ENCODE results near the gene ARRDC2. TPM values are rescaled to one million over a fixed set of nuclear protein-coding genes. Genes with fewer than 3 reads are reported as not detected.

Gene ARRDC2
- total RNA-seq, 2 donors from 2014 or later: 15.8 to 16.4 TPM

GRCh38 chr19:17967257-17968051 lies 40.5 kb upstream of the ARRDC2 start:
- H3K9ac ChIP-seq (ENCODE audit: low read depth in 2 of 2, low read length in 2 of 2): no peak overlapping the region
- no peak overlapping the region for H3K4me3 ChIP-seq
- DNase-seq: no peak
- no peaks in the 10 kb centered on the region for H3K9me3 ChIP-seq
- TF ChIP-seq, protein P1, sequence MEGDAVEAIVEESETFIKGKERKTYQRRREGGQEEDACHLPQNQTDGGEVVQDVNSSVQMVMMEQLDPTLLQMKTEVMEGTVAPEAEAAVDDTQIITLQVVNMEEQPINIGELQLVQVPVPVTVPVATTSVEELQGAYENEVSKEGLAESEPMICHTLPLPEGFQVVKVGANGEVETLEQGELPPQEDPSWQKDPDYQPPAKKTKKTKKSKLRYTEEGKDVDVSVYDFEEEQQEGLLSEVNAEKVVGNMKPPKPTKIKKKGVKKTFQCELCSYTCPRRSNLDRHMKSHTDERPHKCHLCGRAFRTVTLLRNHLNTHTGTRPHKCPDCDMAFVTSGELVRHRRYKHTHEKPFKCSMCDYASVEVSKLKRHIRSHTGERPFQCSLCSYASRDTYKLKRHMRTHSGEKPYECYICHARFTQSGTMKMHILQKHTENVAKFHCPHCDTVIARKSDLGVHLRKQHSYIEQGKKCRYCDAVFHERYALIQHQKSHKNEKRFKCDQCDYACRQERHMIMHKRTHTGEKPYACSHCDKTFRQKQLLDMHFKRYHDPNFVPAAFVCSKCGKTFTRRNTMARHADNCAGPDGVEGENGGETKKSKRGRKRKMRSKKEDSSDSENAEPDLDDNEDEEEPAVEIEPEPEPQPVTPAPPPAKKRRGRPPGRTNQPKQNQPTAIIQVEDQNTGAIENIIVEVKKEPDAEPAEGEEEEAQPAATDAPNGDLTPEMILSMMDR (IDR thresholded peaks at IDR 0.05): no peak
- H3K4me1 ChIP-seq: no peaks in the 10 kb centered on the region
- no peaks in the 10 kb centered on the region for H3K36me3 ChIP-seq
- intact Hi-C loops (cut with DNase I): no loop called here
- peaks cover 18% of the 10 kb centered on the region for H3K27me3 ChIP-seq
- H3K27ac ChIP-seq: no peak overlapping the region

GRCh38 chr19:17968362-17968761 lies 39.6 kb upstream of the ARRDC2 start:
- Histone ChIP-seq H3K9ac (ENCODE audit: low read depth in 2 of 2, low read length in 2 of 2) (no peak overlapping the region), H3K4me3 (no peak overlapping the region), H3K27ac (no peak overlapping the region), H3K36me3 (no peaks in the 10 kb centered on the region), H3K27me3 (peaks cover 18% of the 10 kb centered on the region), H3K4me1 (no peaks in the 10 kb centered on the region), H3K9me3 (no peaks in the 10 kb centered on the region)
- DNase-seq: no peak
- intact Hi-C loops (cut with DNase I): no loop called here
- TF ChIP-seq, protein P1 (IDR thresholded peaks at IDR 0.05): no peak

GRCh38 chr19:17969096-17969792 lies 38.7 kb upstream of the ARRDC2 start:
- Histone ChIP-seq H3K27me3 (peaks cover 18% of the 10 kb centered on the region), H3K4me1 (no peaks in the 10 kb centered on the region), H3K27ac (no peak overlapping the region), H3K36me3 (no peaks in the 10 kb centered on the region), H3K9ac (ENCODE audit: low read depth in 2 of 2, low read length in 2 of 2) (no peak overlapping the region), H3K4me3 (no peak overlapping the region), H3K9me3 (no peaks in the 10 kb centered on the region)
- no peak for DNase-seq
- intact Hi-C loops (cut with DNase I): no loop called here
- TF ChIP-seq, protein P1 (IDR thresholded peaks at IDR 0.05): no peak

- Histone ChIP-seq H3K4me3 (no peak overlapping the region), H3K27me3 (peaks cover 8% of the 10 kb centered on the region), H3K4me1 (no peaks in the 10 kb centered on the region), H3K27ac (no peak overlapping the region), H3K9me3 (no peaks in the 10 kb centered on the region), H3K9ac (ENCODE audit: low read depth in 2 of 2, low read length in 2 of 2) (no peak overlapping the region), H3K36me3 (no peaks in the 10 kb centered on the region)
- DNase-seq: no peak
- intact Hi-C loops (cut with DNase I): no loop called here
- TF ChIP-seq, protein P1 (IDR thresholded peaks at IDR 0.05): no peak
Measured at GRCh38 chr19:17972230-17972629, 35.7 kb upstream of the ARRDC2 start.

- H3K27ac ChIP-seq: no peak overlapping the region
- no peak for DNase-seq
- no peaks in the 10 kb centered on the region for H3K27me3 ChIP-seq
- H3K4me1 ChIP-seq: no peaks in the 10 kb centered on the region
- no peak overlapping the region for H3K4me3 ChIP-seq
- no peaks in the 10 kb centered on the region for H3K9me3 ChIP-seq
- TF ChIP-seq, protein P1 (IDR thresholded peaks at IDR 0.05): no peak
- no peaks in the 10 kb centered on the region for H3K36me3 ChIP-seq
- intact Hi-C loops (cut with DNase I): no loop called here
- H3K9ac ChIP-seq (ENCODE audit: low read depth in 2 of 2, low read length in 2 of 2): no peak overlapping the region
Measured at GRCh38 chr19:17973759-17974158, 34.2 kb upstream of the ARRDC2 start.

Measured in colonic mucosa (tissue), 4 donors.